HepG2 (cell line): ENCODE data around the gene SEMA3C. TPM values are rescaled to one million over a fixed set of nuclear protein-coding genes. Genes with fewer than 3 reads are reported as not detected.

Experiments used
- FUBP1 ChIP-seq: sonication (generic); formaldehyde crosslinking; IDR thresholded peaks from 2 replicates; pipeline ENCODE4 v1.5.1; 2020; ENCODE audit warnings: missing genetic modification reagents, mild to moderate bottlenecking, borderline replicate concordance
- IRF2 ChIP-seq: IDR thresholded peaks from 2 replicates; pipeline ENCODE4 v1.6.1; 2018; ENCODE audit warnings: missing genetic modification reagents, missing compliant biosample characterization
- NR1H2 ChIP-seq: sonication (generic); formaldehyde crosslinking; IDR thresholded peaks from 2 replicates; pipeline ENCODE4 v1.8.1; 2022; ENCODE audit warnings: low read depth, missing genetic modification reagents, borderline replicate concordance
- TSC22D2 ChIP-seq: sonication (generic); formaldehyde crosslinking; IDR thresholded peaks from 2 replicates; pipeline ENCODE4 v1.5.1; 2020; ENCODE audit warnings: missing genetic modification reagents, mild to moderate bottlenecking, borderline replicate concordance
- YEATS2 ChIP-seq: sonication (generic); formaldehyde crosslinking; IDR thresholded peaks from 2 replicates; pipeline ENCODE4 v1.4.0; 2020; ENCODE audit warnings: missing genetic modification reagents, borderline replicate concordance
- ZNF792 ChIP-seq: IDR thresholded peaks from 2 replicates; pipeline ENCODE4 v1.6.1; 2016
- polyA plus RNA-seq, 8 experiments: library from polyadenylated mRNA; depleted of rRNA in 3 of 8; stranded (reverse) in 7 of 8; unstranded in 1 of 8; fragments of >200 nt; fragmentation: Illumina TruSeq in 4 of 8; extraction: Trizol in 4 of 8; gene quantifications; 2 replicates each; pipeline versions ENCODE4 v1.2.1 to v1.2.3, GENCODE V29; 2011 to 2016; ENCODE audit warnings: low read depth in 4 of 8, missing spikeins in 1 of 8, mixed read lengths in 1 of 8; ENCODE audit not compliant: insufficient read depth in 1 of 8
- total RNA-seq, 5 experiments: library from RNA; depleted of rRNA; stranded (reverse); fragments of >200 nt; fragmentation: Illumina TruSeq; extraction: Trizol; gene quantifications; 2 replicates each; pipeline ENCODE4 v1.2.3, GENCODE V29; 2016; ENCODE audit warnings: low read depth in 1 of 5
- TF ChIP-seq, protein P1 (sequence below): sonication (generic); formaldehyde crosslinking; IDR thresholded peaks from 2 replicates; pipeline ENCODE4 v1.4.0; 2020; ENCODE audit warnings: missing genetic modification reagents
- TF ChIP-seq, protein P2 (sequence below): sonication (generic); formaldehyde crosslinking; IDR thresholded peaks from 2 replicates; pipeline ENCODE4 v1.4.0; 2020; ENCODE audit warnings: missing genetic modification reagents
- TF ChIP-seq, protein P3 (sequence below): sonication (generic); formaldehyde crosslinking; IDR thresholded peaks from 2 replicates; pipeline ENCODE4 v1.9.0; 2022; ENCODE audit warnings: missing genetic modification reagents, mild to moderate bottlenecking, borderline replicate concordance

SEMA3C gene
- total and polyA plus RNA-seq, 2 of the 13 experiments (the other 11 are each of a cell fraction or from before 2014, with no cell fraction given): 0.05 to 0.13 TPM

- TF ChIP-seq FUBP1 (CRISPR knock-in tag) (no peak), TSC22D2 (CRISPR knock-in tag) (no peak), NR1H2 (CRISPR knock-in tag) (no peak), IRF2 (CRISPR knock-in tag) (no peak), ZNF792 (no peak), YEATS2 (CRISPR knock-in tag) (no peak)
- TF ChIP-seq, protein P1, sequence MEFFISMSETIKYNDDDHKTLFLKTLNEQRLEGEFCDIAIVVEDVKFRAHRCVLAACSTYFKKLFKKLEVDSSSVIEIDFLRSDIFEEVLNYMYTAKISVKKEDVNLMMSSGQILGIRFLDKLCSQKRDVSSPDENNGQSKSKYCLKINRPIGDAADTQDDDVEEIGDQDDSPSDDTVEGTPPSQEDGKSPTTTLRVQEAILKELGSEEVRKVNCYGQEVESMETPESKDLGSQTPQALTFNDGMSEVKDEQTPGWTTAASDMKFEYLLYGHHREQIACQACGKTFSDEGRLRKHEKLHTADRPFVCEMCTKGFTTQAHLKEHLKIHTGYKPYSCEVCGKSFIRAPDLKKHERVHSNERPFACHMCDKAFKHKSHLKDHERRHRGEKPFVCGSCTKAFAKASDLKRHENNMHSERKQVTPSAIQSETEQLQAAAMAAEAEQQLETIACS (CRISPR knock-in tag): no peak
- TF ChIP-seq, protein P2, sequence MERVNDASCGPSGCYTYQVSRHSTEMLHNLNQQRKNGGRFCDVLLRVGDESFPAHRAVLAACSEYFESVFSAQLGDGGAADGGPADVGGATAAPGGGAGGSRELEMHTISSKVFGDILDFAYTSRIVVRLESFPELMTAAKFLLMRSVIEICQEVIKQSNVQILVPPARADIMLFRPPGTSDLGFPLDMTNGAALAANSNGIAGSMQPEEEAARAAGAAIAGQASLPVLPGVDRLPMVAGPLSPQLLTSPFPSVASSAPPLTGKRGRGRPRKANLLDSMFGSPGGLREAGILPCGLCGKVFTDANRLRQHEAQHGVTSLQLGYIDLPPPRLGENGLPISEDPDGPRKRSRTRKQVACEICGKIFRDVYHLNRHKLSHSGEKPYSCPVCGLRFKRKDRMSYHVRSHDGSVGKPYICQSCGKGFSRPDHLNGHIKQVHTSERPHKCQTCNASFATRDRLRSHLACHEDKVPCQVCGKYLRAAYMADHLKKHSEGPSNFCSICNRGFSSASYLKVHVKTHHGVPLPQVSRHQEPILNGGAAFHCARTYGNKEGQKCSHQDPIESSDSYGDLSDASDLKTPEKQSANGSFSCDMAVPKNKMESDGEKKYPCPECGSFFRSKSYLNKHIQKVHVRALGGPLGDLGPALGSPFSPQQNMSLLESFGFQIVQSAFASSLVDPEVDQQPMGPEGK (CRISPR knock-in tag): no peak
- TF ChIP-seq, protein P3, sequence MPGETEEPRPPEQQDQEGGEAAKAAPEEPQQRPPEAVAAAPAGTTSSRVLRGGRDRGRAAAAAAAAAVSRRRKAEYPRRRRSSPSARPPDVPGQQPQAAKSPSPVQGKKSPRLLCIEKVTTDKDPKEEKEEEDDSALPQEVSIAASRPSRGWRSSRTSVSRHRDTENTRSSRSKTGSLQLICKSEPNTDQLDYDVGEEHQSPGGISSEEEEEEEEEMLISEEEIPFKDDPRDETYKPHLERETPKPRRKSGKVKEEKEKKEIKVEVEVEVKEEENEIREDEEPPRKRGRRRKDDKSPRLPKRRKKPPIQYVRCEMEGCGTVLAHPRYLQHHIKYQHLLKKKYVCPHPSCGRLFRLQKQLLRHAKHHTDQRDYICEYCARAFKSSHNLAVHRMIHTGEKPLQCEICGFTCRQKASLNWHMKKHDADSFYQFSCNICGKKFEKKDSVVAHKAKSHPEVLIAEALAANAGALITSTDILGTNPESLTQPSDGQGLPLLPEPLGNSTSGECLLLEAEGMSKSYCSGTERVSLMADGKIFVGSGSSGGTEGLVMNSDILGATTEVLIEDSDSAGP (CRISPR knock-in tag): no peak
These were observed 131.1 kb downstream of the SEMA3C start (continued) for GRCh38 chr7:80787721-80788120.
